Measurements from ENCODE around the gene TACC3. TPM values are rescaled to one million over a fixed set of nuclear protein-coding genes. Genes with fewer than 3 reads are reported as not detected.

Gene TACC3
- 10 to 100 TPM in 1 of 2 donors, 1 to 10 TPM in 1; 8.4 to 10.5 TPM for total RNA-seq
- 10 to 100 TPM; 33.1 to 42.3 TPM for polyA plus RNA-seq (ENCODE audit: insufficient read length in 2 of 2)
- long read RNA-seq, donor 1, partial matches to known transcripts = 0 of 7 reads
- long read RNA-seq, donor 1, other reads (novel, unspliced or antisense) = 0 of 7 reads
- long read RNA-seq, donor 2, partial matches to known transcripts = 0 of 2 reads
- long read RNA-seq, donor 2, other reads (novel, unspliced or antisense) = 0 of 2 reads
- long read RNA-seq, donor 3, partial matches to known transcripts = 0 of 5 reads
- long read RNA-seq, donor 3, other reads (novel, unspliced or antisense) = 0 of 5 reads
- long read RNA-seq, donor 4, partial matches to known transcripts = 9 of 14 reads
- long read RNA-seq, donor 4, other reads (novel, unspliced or antisense) = 0 of 14 reads

- peaks cover 60% of the 10 kb centered on the region for H3K36me3 ChIP-seq (ENCODE audit: control insufficient read depth, insufficient read depth, low read length)
- H3K9me3 ChIP-seq (ENCODE audit: control insufficient read depth, insufficient read depth, low read length) = no peaks in the 10 kb centered on the region
These were observed at the start of gene TACC3, which contains the start of gene TMEM129 for GRCh38 chr4:1721003-1721665. TSS of gene TACC3 (plus strand) at chr4:1721521. CDS start at chr4:1723422, 1,901 bp downstream. TSS of gene TMEM129 (minus strand) at chr4:1721323. CDS start at chr4:1720837, 486 bp downstream.

GRCh38 chr4:1673671-1674070 lies 47.6 kb upstream of the TACC3 start:
- Histone ChIP-seq H3K36me3 (ENCODE audit: control insufficient read depth, insufficient read depth, low read length) (peaks cover 14% of the 10 kb centered on the region), H3K4me3 (ENCODE audit: low read depth, low read length) (no peak overlapping the region), H3K27ac (ENCODE audit: low read depth, low read length) (no peak overlapping the region), H3K9me3 (ENCODE audit: control insufficient read depth, insufficient read depth, low read length) (no peaks in the 10 kb centered on the region), H3K27me3 (ENCODE audit: control insufficient read depth, insufficient read depth, low read length) (no peaks in the 10 kb centered on the region), H3K4me1 (ENCODE audit: control insufficient read depth, insufficient read depth, low read length) (no peaks in the 10 kb centered on the region)
- DNase-seq (ENCODE audit: low read depth in 4 of 6, low spot score in 6 of 6) = no peak
- WGBS (ENCODE audit: insufficient coverage) = 81% methylated on average over 16 of the region's 20 CpGs

More at GRCh38 chr4:1721003-1721665, at the start of gene TACC3, which contains the start of gene TMEM129:
- H3K4me3 ChIP-seq (ENCODE audit: low read depth, low read length) = peak within 1 kb of the TSS; percentile 71
- no peaks in the 10 kb centered on the region for H3K27me3 ChIP-seq (ENCODE audit: control insufficient read depth, insufficient read depth, low read length)
- peaks cover 47% of the 10 kb centered on the region for H3K4me1 ChIP-seq (ENCODE audit: control insufficient read depth, insufficient read depth, low read length)
- H3K27ac ChIP-seq (ENCODE audit: low read depth, low read length) = peak within 1 kb of the TSS; percentile 84
- WGBS (ENCODE audit: insufficient coverage) = 0% methylated on average over 77 of the region's 83 CpGs
- DNase-seq (ENCODE audit: low read depth in 4 of 6, low spot score in 6 of 6) = peak; percentile 69 to 98 (median 87)

- no peaks in the 10 kb centered on the region for H3K27me3 ChIP-seq (ENCODE audit: control insufficient read depth, insufficient read depth, low read length)
- 62% methylated on average over 9 of the region's 9 CpGs for WGBS (ENCODE audit: insufficient coverage)
- H3K9me3 ChIP-seq (ENCODE audit: control insufficient read depth, insufficient read depth, low read length) = no peaks in the 10 kb centered on the region
- no peak overlapping the region for H3K27ac ChIP-seq (ENCODE audit: low read depth, low read length)
- H3K36me3 ChIP-seq (ENCODE audit: control insufficient read depth, insufficient read depth, low read length) = peaks cover 13% of the 10 kb centered on the region
- no peak overlapping the region for H3K4me3 ChIP-seq (ENCODE audit: low read depth, low read length)
- DNase-seq (ENCODE audit: low read depth in 4 of 6, low spot score in 6 of 6) = no peak
- no peaks in the 10 kb centered on the region for H3K4me1 ChIP-seq (ENCODE audit: control insufficient read depth, insufficient read depth, low read length)
These were observed 46.6 kb upstream of the TACC3 start for GRCh38 chr4:1674682-1675081.

- no peaks in the 10 kb centered on the region for H3K27me3 ChIP-seq (ENCODE audit: control insufficient read depth, insufficient read depth, low read length)
- WGBS (ENCODE audit: insufficient coverage) = 79% methylated on average over 18 of the region's 19 CpGs
These were observed 46.1 kb upstream of the TACC3 start for GRCh38 chr4:1675136-1675801.

GRCh38 chr4:1675802-1676137 lies 45.6 kb upstream of the TACC3 start:
- Histone ChIP-seq H3K4me1 (ENCODE audit: control insufficient read depth, insufficient read depth, low read length) (no peaks in the 10 kb centered on the region), H3K36me3 (ENCODE audit: control insufficient read depth, insufficient read depth, low read length) (peaks cover 6% of the 10 kb centered on the region), H3K27me3 (ENCODE audit: control insufficient read depth, insufficient read depth, low read length) (no peaks in the 10 kb centered on the region), H3K9me3 (ENCODE audit: control insufficient read depth, insufficient read depth, low read length) (no peaks in the 10 kb centered on the region), H3K27ac (ENCODE audit: low read depth, low read length) (no peak overlapping the region), H3K4me3 (ENCODE audit: low read depth, low read length) (no peak overlapping the region)
- 78% methylated on average over 10 of the region's 10 CpGs for WGBS (ENCODE audit: insufficient coverage)
- DNase-seq (ENCODE audit: low read depth in 4 of 6, low spot score in 6 of 6) = no peak

More at GRCh38 chr4:1675136-1675801, 46.1 kb upstream of the TACC3 start:
- Histone ChIP-seq H3K27ac (ENCODE audit: low read depth, low read length) (no peak overlapping the region), H3K9me3 (ENCODE audit: control insufficient read depth, insufficient read depth, low read length) (no peaks in the 10 kb centered on the region), H3K4me3 (ENCODE audit: low read depth, low read length) (no peak overlapping the region), H3K4me1 (ENCODE audit: control insufficient read depth, insufficient read depth, low read length) (no peaks in the 10 kb centered on the region), H3K36me3 (ENCODE audit: control insufficient read depth, insufficient read depth, low read length) (peaks cover 8% of the 10 kb centered on the region)
- DNase-seq (ENCODE audit: low read depth in 4 of 6, low spot score in 6 of 6) = no peak

GRCh38 chr4:1676605-1677525 lies 44.5 kb upstream of the TACC3 start:
- no peaks in the 10 kb centered on the region for H3K27me3 ChIP-seq (ENCODE audit: control insufficient read depth, insufficient read depth, low read length)
- 84% methylated on average over 21 of the region's 25 CpGs for WGBS (ENCODE audit: insufficient coverage)
- H3K4me1 ChIP-seq (ENCODE audit: control insufficient read depth, insufficient read depth, low read length) = no peaks in the 10 kb centered on the region
- peaks cover 3% of the 10 kb centered on the region for H3K36me3 ChIP-seq (ENCODE audit: control insufficient read depth, insufficient read depth, low read length)
- H3K9me3 ChIP-seq (ENCODE audit: control insufficient read depth, insufficient read depth, low read length) = no peaks in the 10 kb centered on the region
- DNase-seq (ENCODE audit: low read depth in 4 of 6, low spot score in 6 of 6) = no peak
- H3K27ac ChIP-seq (ENCODE audit: low read depth, low read length) = no peak overlapping the region
- no peak overlapping the region for H3K4me3 ChIP-seq (ENCODE audit: low read depth, low read length)

- Histone ChIP-seq H3K4me3 (ENCODE audit: low read depth, low read length) (no peak overlapping the region), H3K27me3 (ENCODE audit: control insufficient read depth, insufficient read depth, low read length) (no peaks in the 10 kb centered on the region), H3K9me3 (ENCODE audit: control insufficient read depth, insufficient read depth, low read length) (no peaks in the 10 kb centered on the region), H3K27ac (ENCODE audit: low read depth, low read length) (no peak overlapping the region), H3K4me1 (ENCODE audit: control insufficient read depth, insufficient read depth, low read length) (no peaks in the 10 kb centered on the region), H3K36me3 (ENCODE audit: control insufficient read depth, insufficient read depth, low read length) (peaks cover 3% of the 10 kb centered on the region)
- DNase-seq (ENCODE audit: low read depth in 4 of 6, low spot score in 6 of 6) = no peak
- WGBS (ENCODE audit: insufficient coverage) = 89% methylated on average over 1 of the region's 5 CpGs
These were observed 43.1 kb upstream of the TACC3 start for GRCh38 chr4:1678244-1678643.

- Histone ChIP-seq H3K4me3 (ENCODE audit: low read depth, low read length) (no peak overlapping the region), H3K4me1 (ENCODE audit: control insufficient read depth, insufficient read depth, low read length) (peaks cover 13% of the 10 kb centered on the region), H3K9me3 (ENCODE audit: control insufficient read depth, insufficient read depth, low read length) (no peaks in the 10 kb centered on the region), H3K36me3 (ENCODE audit: control insufficient read depth, insufficient read depth, low read length) (peaks cover 4% of the 10 kb centered on the region), H3K27ac (ENCODE audit: low read depth, low read length) (no peak overlapping the region), H3K27me3 (ENCODE audit: control insufficient read depth, insufficient read depth, low read length) (no peaks in the 10 kb centered on the region)
- DNase-seq (ENCODE audit: low read depth in 4 of 6, low spot score in 6 of 6) = no peak
- WGBS (ENCODE audit: insufficient coverage) = 71% methylated on average over 9 of the region's 13 CpGs
These were observed 38.5 kb upstream of the TACC3 start for GRCh38 chr4:1682860-1683259.

GRCh38 chr4:1683261-1683735 lies 38.0 kb upstream of the TACC3 start:
- no peak overlapping the region for H3K27ac ChIP-seq (ENCODE audit: low read depth, low read length)
- WGBS (ENCODE audit: insufficient coverage) = 10% methylated on average over 7 of the region's 13 CpGs
- H3K4me1 ChIP-seq (ENCODE audit: control insufficient read depth, insufficient read depth, low read length) = peaks cover 13% of the 10 kb centered on the region
- H3K9me3 ChIP-seq (ENCODE audit: control insufficient read depth, insufficient read depth, low read length) = no peaks in the 10 kb centered on the region
- DNase-seq (ENCODE audit: low read depth in 4 of 6, low spot score in 6 of 6) = peak in 2 of 6 donors; percentile 45 to 48
- H3K4me3 ChIP-seq (ENCODE audit: low read depth, low read length) = peak overlapping the region; percentile 33
- peaks cover 4% of the 10 kb centered on the region for H3K36me3 ChIP-seq (ENCODE audit: control insufficient read depth, insufficient read depth, low read length)
- H3K27me3 ChIP-seq (ENCODE audit: control insufficient read depth, insufficient read depth, low read length) = no peaks in the 10 kb centered on the region

All from spinal cord (tissue), 10 donors.